Common myeloid progenitor, CD34-positive (primary cell): ENCODE data around the gene C1QL1.
A peak's percentile ranks its signal among the peaks of the same experiment; 100 is the strongest.

ENCODE experiments used
- CTCF ChIA-PET: fragments of 350-600 bp; sonication (Branson Sonifier 250); formaldehyde crosslinking; loops from one replicate; lab custom pipeline; 2021; ENCODE audit warnings: antibody characterized with exemption; lab: Charles Lee
- POLR2A ChIA-PET: fragments of 350-600 bp; sonication (Branson Sonifier 250); formaldehyde crosslinking; loops from one replicate; lab custom pipeline; 2021; ENCODE audit warnings: antibody characterized with exemption; lab: Charles Lee
- DNase-seq, 3 donors: peaks; one replicate each; pipeline versions ENCODE4 v3.0.0 to v3.0.0-alpha.2; 2013
- H3K27ac ChIP-seq, 2 experiments: 1 replicate in 1 of 2; 2 replicates in 1 of 2; pipeline ENCODE4 v1.7.0; 2013; ENCODE audit warnings: inconsistent platforms in 2 of 2, low read length in 2 of 2, mild to moderate bottlenecking in 2 of 2, low read depth in 1 of 2, moderate library complexity in 1 of 2; ENCODE audit not compliant: severe bottlenecking in 2 of 2, insufficient read depth in 1 of 2, poor library complexity in 1 of 2
- H3K27me3 ChIP-seq, 5 experiments: replicated peaks in 2 of 5; 1 replicate in 3 of 5; 2 replicates in 2 of 5; pipeline versions ENCODE4 v1.6.1 to v1.7.0; 2013; ENCODE audit warnings: low read length in 4 of 5, mild to moderate bottlenecking in 2 of 5, moderate library complexity in 2 of 5, inconsistent platforms in 1 of 5; ENCODE audit not compliant: insufficient read depth in 5 of 5, control insufficient read depth in 4 of 5
- H3K36me3 ChIP-seq, 4 experiments: 1 replicate in 2 of 4; 2 replicates in 2 of 4; pipeline versions ENCODE4 v1.6.1 to v1.7.0; 2013; ENCODE audit warnings: low read length in 3 of 4, control low read depth in 1 of 4, mild to moderate bottlenecking in 1 of 4; ENCODE audit not compliant: control insufficient read depth in 4 of 4, insufficient read depth in 4 of 4
- H3K4me1 ChIP-seq, 4 experiments: 1 replicate in 3 of 4; 2 replicates in 1 of 4; pipeline versions ENCODE4 v1.6.1 to v1.7.1; 2013; ENCODE audit warnings: low read length in 3 of 4, mild to moderate bottlenecking in 3 of 4, control low read depth in 1 of 4, inconsistent platforms in 1 of 4, moderate library complexity in 1 of 4; ENCODE audit not compliant: control insufficient read depth in 4 of 4, insufficient read depth in 4 of 4; ENCODE audit errors: control extremely low read depth in 1 of 4
- H3K4me3 ChIP-seq, 7 experiments: 1 replicate in 4 of 7; 2 replicates in 3 of 7; pipeline versions ENCODE4 v1.5.1 to v1.7.0; 2013; ENCODE audit warnings: mild to moderate bottlenecking in 7 of 7, low read length in 6 of 7, moderate library complexity in 6 of 7, inconsistent platforms in 2 of 7, low read depth in 2 of 7, control low read depth in 1 of 7; ENCODE audit not compliant: insufficient read depth in 4 of 7, control insufficient read depth in 1 of 7; ENCODE audit errors: extremely low read depth in 1 of 7
- H3K9me3 ChIP-seq, 5 experiments: 1 replicate in 4 of 5; 2 replicates in 1 of 5; pipeline versions ENCODE4 v1.6.1 to v1.7.1; 2013; ENCODE audit warnings: low read length in 4 of 5, mild to moderate bottlenecking in 2 of 5, inconsistent platforms in 1 of 5, low read depth in 1 of 5, moderate library complexity in 1 of 5; ENCODE audit not compliant: control insufficient read depth in 4 of 5, insufficient read depth in 2 of 5; ENCODE audit errors: control extremely low read depth in 1 of 5
- WGBS: methylation state at CpG from one replicate; pipeline ENCODE4 v1.1.5; 2013; ENCODE audit not compliant: insufficient coverage; 5-methylcytosine and 5-hydroxymethylcytosine counted together

C1QL1 gene

GRCh38 chr17:44978807-44979206 lies 10.7 kb upstream of the C1QL1 start:
- Histone ChIP-seq H3K4me3 (no peak overlapping the region), H3K9me3 (no peaks in the 10 kb centered on the region), H3K27ac (no peak overlapping the region), H3K27me3 (peaks cover 5 to 86% (median 31%) of the 10 kb centered on the region in 5 experiments), H3K36me3 (no peaks in the 10 kb centered on the region), H3K4me1 (no peaks in the 10 kb centered on the region)
- no peak for DNase-seq
- WGBS, result 92% methylated on average over 2 of the region's 5 CpGs
- CTCF ChIA-PET, result interaction anchor here (0.8 to 2.1 kb wide), 3 partner anchors 11 to 41 kb away, joined by 3 to 7 read pairs (median 5); no protein-coding TSS in a partner anchor
- POLR2A ChIA-PET, result no interaction called here

GRCh38 chr17:44977814-44978550 lies 9.9 kb upstream of the C1QL1 start:
- no peaks in the 10 kb centered on the region for H3K36me3 ChIP-seq
- H3K27me3 ChIP-seq, result peaks cover 5 to 86% (median 30%) of the 10 kb centered on the region in 5 experiments
- H3K9me3 ChIP-seq, result no peaks in the 10 kb centered on the region
- H3K4me3 ChIP-seq, result no peak overlapping the region
- H3K27ac ChIP-seq, result no peak overlapping the region
- CTCF ChIA-PET, result interaction anchor here (0.8 to 2.1 kb wide), 5 partner anchors 12 to 58 kb away, joined by 3 to 7 read pairs (median 5); no protein-coding TSS in a partner anchor
- H3K4me1 ChIP-seq, result no peaks in the 10 kb centered on the region
- POLR2A ChIA-PET, result no interaction called here
- 65% methylated on average over 6 of the region's 7 CpGs for WGBS
- no peak for DNase-seq

- ChIA-PET POLR2A (no interaction called here), CTCF (interaction anchor here (1.0 to 2.1 kb wide), 4 partner anchors 14 to 57 kb away, joined by 3 to 7 read pairs (median 5); no protein-coding TSS in a partner anchor)
- no peaks in the 10 kb centered on the region for H3K9me3 ChIP-seq
- 89% methylated on average over 3 of the region's 3 CpGs for WGBS
- no peaks in the 10 kb centered on the region for H3K4me1 ChIP-seq
- peaks cover 5 to 87% (median 35%) of the 10 kb centered on the region in 5 experiments for H3K27me3 ChIP-seq
- H3K36me3 ChIP-seq, result no peaks in the 10 kb centered on the region
- no peak overlapping the region for H3K27ac ChIP-seq
- DNase-seq, result no peak
- H3K4me3 ChIP-seq, result no peak overlapping the region
Observed at GRCh38 chr17:44977065-44977464, 9.0 kb upstream of the C1QL1 start.

GRCh38 chr17:44976206-44976605 lies 8.1 kb upstream of the C1QL1 start:
- H3K27me3 ChIP-seq, result peaks cover 5 to 88% (median 39%) of the 10 kb centered on the region in 5 experiments
- CTCF ChIA-PET, result interaction anchor here (1.0 to 2.1 kb wide), 2 partner anchors 41 to 56 kb away, joined by 3 to 7 read pairs; no protein-coding TSS in a partner anchor

GRCh38 chr17:44972953-44973352 lies 4.8 kb upstream of the C1QL1 start:
- Histone ChIP-seq H3K4me1 (peaks cover 0 to 21% (median 17%) of the 10 kb centered on the region in 4 experiments), H3K27me3 (peaks cover 5 to 86% (median 43%) of the 10 kb centered on the region in 5 experiments), H3K27ac (no peak overlapping the region), H3K4me3 (no peak overlapping the region), H3K36me3 (no peaks in the 10 kb centered on the region), H3K9me3 (no peaks in the 10 kb centered on the region)
- POLR2A ChIA-PET, result no interaction called here
- CTCF ChIA-PET, result interaction anchor here (1.0 to 2.9 kb wide), 3 partner anchors 32 to 52 kb away, joined by 3 to 10 read pairs (median 6); no protein-coding TSS in a partner anchor
- 100% methylated on average over 4 of the region's 6 CpGs for WGBS
- DNase-seq, result no peak

More at GRCh38 chr17:44976206-44976605, 8.1 kb upstream of the C1QL1 start:
- H3K9me3 ChIP-seq, result no peaks in the 10 kb centered on the region
- no peak overlapping the region for H3K27ac ChIP-seq
- no peak overlapping the region for H3K4me3 ChIP-seq
- no peaks in the 10 kb centered on the region for H3K36me3 ChIP-seq
- no peaks in the 10 kb centered on the region for H3K4me1 ChIP-seq
- 61% methylated on average over 7 of the region's 13 CpGs for WGBS
- DNase-seq, result no peak
- POLR2A ChIA-PET, result no interaction called here

- Histone ChIP-seq H3K27me3 (peaks cover 5 to 86% (median 43%) of the 10 kb centered on the region in 5 experiments), H3K36me3 (no peaks in the 10 kb centered on the region), H3K4me1 (peaks cover 0 to 29% (median 22%) of the 10 kb centered on the region in 4 experiments), H3K9me3 (no peaks in the 10 kb centered on the region), H3K27ac (no peak overlapping the region), H3K4me3 (no peak overlapping the region)
- CTCF ChIA-PET, result interaction anchor here (1.0 to 2.9 kb wide), 4 partner anchors 10 to 51 kb away, joined by 3 to 10 read pairs (median 5); no protein-coding TSS in a partner anchor
- POLR2A ChIA-PET, result no interaction called here
- DNase-seq, result peak in 2 of 3 donors; percentile 31 to 48
- WGBS, result 75% methylated on average over 7 of the region's 8 CpGs
Observed at GRCh38 chr17:44971776-44972483, 3.8 kb upstream of the C1QL1 start.
